Neural cell (in vitro differentiated cells): ENCODE data around the gene CA5A. TPM values are rescaled to one million over a fixed set of nuclear protein-coding genes. Genes with fewer than 3 reads are reported as not detected.

Experiments used
- polyA plus RNA-seq: library from polyadenylated mRNA; depleted of rRNA; stranded (reverse); fragments of >200 nt; gene quantifications from 2 replicates; pipeline ENCODE4 v1.2.3, GENCODE V29; 2014
- small RNA-seq, 3 experiments: library from RNA; depleted of rRNA; stranded (forward); fragments of <200 nt; gene quantifications; one replicate each; pipeline ENCODE3, GENCODE V24; 2012

CA5A gene
- polyA plus RNA-seq, 1 donor from 2014 or later, result not detected

Small RNA genes within 50 kb of the gene (small RNA-seq; reads per million reads assigned to genes)
- gene AC127455.1, result 0 reads per million in 3 experiments

Other genes with a start within 250 kb of the CA5A start
- gene KLHDC4, start 170.5 kb downstream of the CA5A start, polyA plus RNA-seq, result 27.5 and 30.7 TPM in 2 replicates
- 3.9 and 5.1 TPM in 2 replicates for gene SLC7A5, start 67.0 kb downstream of the CA5A start, polyA plus RNA-seq
- gene BANP, start 14.9 kb upstream of the CA5A start, polyA plus RNA-seq, result 13.8 and 20.6 TPM in 2 replicates